Measurements from ENCODE around the gene SCYL3.
"Not testable (repeated sequence)": the region's sequence is repeated elsewhere in the genome, so short reads cannot be mapped to it uniquely, and the experiment has no call there.

The SCYL3 gene

DNA sequence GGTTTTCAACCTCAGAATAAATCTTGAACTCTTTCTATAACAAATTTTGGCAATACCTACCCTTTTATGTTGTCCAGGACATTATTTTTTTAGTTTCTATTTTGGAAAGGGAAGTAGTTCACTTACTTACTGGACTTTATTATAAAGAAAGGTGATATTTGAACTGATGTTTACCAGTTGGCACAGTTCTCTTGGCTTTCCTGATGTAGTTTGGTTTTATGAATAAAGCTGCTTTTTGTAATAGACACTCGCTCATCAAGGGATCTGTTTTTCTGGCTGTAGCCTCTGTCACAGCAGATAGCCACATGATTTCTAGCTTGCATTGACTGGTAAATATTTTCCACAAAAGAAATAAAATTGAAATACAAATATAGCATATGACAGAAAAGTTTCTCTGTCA, 58.0 kb downstream of the SCYL3 start:
- no peak overlapping the region for H3K4me3 ChIP-seq (ENCODE audit: low read length)
- DNase-seq (ENCODE audit: low read depth, low spot score): no peak

DNA sequence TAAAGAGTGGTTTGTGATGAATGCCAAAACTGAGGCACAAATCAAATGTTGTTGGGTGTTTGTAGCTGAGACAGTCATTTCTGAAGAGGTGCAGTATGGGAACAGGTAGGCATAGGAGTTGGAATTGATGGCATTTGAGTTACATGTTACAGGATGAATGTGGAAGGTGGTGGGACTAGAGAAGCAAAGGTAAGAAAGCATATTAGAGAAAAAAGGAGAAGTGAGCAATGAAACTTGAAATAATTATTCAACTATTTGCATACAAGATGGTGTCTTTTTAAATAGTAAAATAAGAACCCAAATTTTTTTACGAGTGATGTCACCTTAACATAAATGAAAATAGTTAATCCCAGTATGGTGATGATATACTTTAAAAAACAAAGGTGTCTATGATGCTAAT, 58.8 kb downstream of the SCYL3 start:
- no peak for DNase-seq (ENCODE audit: low read depth, low spot score)
- H3K4me3 ChIP-seq (ENCODE audit: low read length): no peak overlapping the region

DNA sequence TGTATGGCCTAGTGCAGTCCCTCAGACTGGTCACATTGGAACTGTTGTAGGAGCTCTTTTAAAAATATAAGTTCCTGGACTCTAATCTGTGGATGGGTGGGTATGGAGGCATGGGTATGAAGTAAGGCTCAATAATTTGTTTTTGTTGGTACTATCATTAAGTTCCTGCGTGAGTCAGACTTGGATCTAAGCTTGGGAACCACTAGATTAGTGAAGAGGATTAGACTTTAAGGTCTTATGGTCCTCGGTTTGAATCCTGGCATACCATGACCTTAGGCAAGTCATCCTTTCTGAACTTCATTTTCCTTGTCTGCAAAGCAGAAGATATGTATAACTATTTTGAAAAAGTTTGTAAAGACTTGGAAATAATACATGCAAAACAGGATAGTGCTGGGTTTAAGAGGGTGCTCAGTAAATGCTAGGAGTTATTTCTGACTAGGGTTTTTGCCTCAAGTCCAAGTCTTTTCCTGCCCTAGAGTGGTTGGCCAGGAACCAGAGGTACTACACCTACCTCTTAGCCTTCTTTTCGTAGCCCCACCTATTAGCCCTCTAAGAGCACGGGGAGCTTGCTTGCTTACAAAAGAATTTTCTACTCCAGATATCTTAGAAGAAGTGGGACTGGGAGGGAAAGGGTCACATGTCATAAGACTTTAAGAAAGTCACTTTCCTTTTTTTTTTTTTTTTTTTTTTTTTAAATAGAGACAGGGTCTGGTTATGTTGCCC, 60.4 kb downstream of the SCYL3 start:
- DNase-seq (ENCODE audit: low read depth, low spot score): no peak
- no peak overlapping the region for H3K4me3 ChIP-seq (ENCODE audit: low read length)

GRCh38 chr1:169829671-169830070, 64.0 kb downstream of the SCYL3 start:
- no peak for DNase-seq (ENCODE audit: low read depth, low spot score)

GRCh38 chr1:169824153-169824552, 69.5 kb downstream of the SCYL3 start:
- no peak overlapping the region for H3K4me3 ChIP-seq (ENCODE audit: low read length)
- no peak for DNase-seq (ENCODE audit: low read depth, low spot score)

More at GRCh38 chr1:169829671-169830070, 64.0 kb downstream of the SCYL3 start:
- H3K4me3 ChIP-seq (ENCODE audit: low read length): no peak overlapping the region

DNA sequence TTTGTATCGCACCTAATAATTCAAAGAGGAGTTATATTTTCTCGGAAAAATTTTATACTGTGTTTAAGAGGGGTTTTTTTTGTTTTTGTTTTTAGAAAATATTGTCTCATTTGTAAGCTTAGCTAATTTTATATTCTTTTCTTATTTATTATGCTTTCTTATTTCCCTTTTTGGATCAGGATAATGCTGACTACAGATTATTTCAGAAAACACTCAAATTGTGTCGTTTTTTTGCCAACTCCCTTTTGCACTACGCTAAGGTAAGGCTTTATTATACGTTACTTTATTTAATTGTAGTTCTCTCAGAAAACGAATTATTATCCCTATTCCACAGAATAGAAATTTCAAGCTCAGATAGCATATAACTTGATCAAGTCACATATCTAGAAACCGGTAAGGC, 72.2 kb downstream of the SCYL3 start:
- DNase-seq (ENCODE audit: low read depth, low spot score): no peak
- H3K4me3 ChIP-seq (ENCODE audit: low read length): no peak overlapping the region

DNA sequence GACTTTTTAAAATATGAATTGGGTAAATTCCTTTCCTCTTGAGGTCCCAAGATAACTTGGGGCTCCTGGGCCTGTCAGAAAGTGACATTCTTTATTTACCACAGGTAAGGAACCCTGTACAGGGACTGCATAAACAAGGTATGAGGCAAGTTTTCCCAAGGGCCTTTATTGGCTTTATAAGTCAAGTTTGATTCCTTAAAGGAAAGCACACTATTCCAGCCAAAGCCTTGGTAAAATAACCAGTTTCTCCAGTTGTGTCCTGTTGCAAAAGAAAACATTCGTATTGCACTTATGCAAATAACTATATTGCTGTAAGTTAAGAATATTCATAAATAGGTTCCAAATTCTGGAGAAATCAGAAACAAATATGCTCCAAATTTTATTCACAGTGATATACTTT, 77.1 kb downstream of the SCYL3 start:
- no peak overlapping the region for H3K4me3 ChIP-seq (ENCODE audit: low read length)
- no peak for DNase-seq (ENCODE audit: low read depth, low spot score)

DNA sequence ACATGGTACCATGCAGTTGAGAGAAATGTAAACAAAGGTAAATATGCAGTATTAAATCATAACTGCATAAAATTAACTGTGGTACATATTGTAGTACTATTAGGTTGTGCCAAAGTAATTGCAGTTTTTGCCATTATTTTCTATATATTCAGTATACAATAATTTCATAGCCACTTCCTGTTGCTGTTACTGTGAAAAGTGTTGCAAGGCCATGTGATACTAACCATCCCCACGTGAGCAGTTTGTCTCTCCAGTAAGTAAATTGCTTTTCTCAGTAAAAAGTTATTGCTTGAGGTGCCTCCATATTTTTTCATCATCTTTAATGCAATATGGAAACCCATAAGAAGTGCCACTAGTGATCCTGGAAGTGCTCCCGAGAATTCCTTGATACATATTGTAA, 79.4 kb downstream of the SCYL3 start:
- no peak overlapping the region for H3K4me3 ChIP-seq (ENCODE audit: low read length)
- DNase-seq (ENCODE audit: low read depth, low spot score): peak; percentile 12

- DNase-seq (ENCODE audit: low read depth, low spot score): no peak
Observed at GRCh38 chr1:169812131-169812530, 81.6 kb downstream of the SCYL3 start.

DNA sequence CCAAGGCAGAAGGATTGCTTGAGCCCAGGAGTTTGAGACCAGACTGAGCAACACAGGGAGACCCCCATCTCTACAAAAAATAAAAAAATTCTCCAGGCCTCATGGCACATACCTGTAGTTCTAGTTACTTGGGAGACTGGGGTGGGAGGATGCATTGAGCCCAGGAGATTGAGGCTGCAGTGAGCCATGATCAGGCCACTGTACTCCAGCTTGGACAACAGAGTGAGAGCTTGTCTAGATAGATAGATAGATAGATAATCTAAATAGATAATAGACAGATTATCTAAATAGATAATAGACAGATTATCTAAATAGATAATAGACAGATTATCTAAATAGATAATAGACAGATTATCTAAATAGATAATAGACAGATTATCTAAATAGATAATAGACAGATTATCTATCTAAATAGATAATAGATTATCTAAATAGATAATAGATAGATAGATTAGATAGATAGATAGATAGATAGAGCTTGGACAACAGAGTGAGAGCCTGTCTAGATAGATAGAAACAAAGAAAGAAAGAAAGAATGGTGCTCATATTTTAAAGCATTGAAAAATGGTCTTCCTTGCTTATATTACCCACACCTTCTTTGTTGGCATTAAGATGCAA, 82.2 kb downstream of the SCYL3 start:
- not testable (repeated sequence) for H3K4me3 ChIP-seq (ENCODE audit: low read length); DNase-seq (ENCODE audit: low read depth, low spot score)

More at GRCh38 chr1:169812131-169812530, 81.6 kb downstream of the SCYL3 start:
- H3K4me3 ChIP-seq (ENCODE audit: low read length): no peak overlapping the region

- H3K4me3 ChIP-seq (ENCODE audit: low read length): no peak overlapping the region
- DNase-seq (ENCODE audit: low read depth, low spot score): peak; percentile 26
Observed at GRCh38 chr1:169809370-169810095, 84.2 kb downstream of the SCYL3 start.

DNA sequence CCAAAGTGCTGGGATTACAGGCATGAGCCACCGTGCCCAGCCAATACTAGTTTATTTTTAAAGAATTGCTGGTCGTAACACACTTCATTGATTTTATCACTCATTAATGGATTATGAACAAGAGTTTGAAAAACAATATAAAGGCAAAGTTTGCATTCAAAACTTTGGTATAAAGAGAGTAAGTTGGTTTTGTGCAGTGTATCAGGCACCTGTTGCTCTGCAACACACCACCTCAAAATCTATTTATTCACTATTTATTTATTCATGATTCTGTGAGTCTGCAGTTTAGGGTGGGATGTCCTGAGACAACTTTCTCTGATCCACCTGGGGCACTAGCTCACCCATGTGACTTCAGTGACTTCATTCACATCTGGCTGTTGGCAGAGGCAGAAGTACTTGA, 88.8 kb downstream of the SCYL3 start:
- no peak overlapping the region for H3K4me3 ChIP-seq (ENCODE audit: low read length)
- DNase-seq (ENCODE audit: low read depth, low spot score): no peak

DNA sequence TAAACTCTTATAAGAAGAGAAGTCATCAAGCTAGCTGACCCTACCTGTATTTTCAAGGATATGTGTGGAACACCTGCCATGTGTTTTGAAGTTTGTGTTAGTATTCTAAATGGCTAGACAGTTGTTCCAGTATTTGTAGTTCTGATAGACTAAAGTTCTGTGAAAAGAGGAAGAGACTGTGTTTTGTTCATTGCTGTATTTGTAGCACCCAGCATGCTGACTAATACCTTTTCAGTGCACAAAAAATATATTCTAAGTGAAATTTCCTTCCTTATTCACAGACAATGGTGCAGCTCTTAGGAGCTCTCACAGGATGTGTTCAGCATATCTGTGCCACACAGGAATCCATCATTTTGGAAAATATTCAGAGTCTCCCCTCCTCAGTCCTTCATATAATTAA, 90.8 kb downstream of the SCYL3 start:
- no peak for DNase-seq (ENCODE audit: low read depth, low spot score)

More for the DNA sequence above, 90.8 kb downstream of the SCYL3 start:
- H3K4me3 ChIP-seq (ENCODE audit: low read length): no peak overlapping the region
